Panc1 (cell line): ENCODE data around the gene KCNIP4. TPM values are rescaled to one million over a fixed set of nuclear protein-coding genes. Genes with fewer than 3 reads are reported as not detected.

ENCODE experiments used
- ATAC-seq: fragments of 200-7000 bp; cut with Tn5 transposase; 2 replicates; pipeline ENCODE4 v1.9.1; 2020; ENCODE audit warnings: mild to moderate bottlenecking, moderate library complexity
- BruUV-seq: library from RNA; stranded (reverse); fragments of 400-500 nt; replicated peaks from 2 replicates; lab custom pipeline; 2021; lab: Mats Ljungman, UMichigan
- CTCF ChIA-PET: fragments of 300-600 bp; sonication (Branson Sonifier 250); formaldehyde crosslinking; loops from one replicate; lab custom pipeline; 2022; ENCODE audit warnings: antibody characterized with exemption; lab: Charles Lee
- POLR2A ChIA-PET: fragments of 300-600 bp; sonication (Branson Sonifier 250); formaldehyde crosslinking; loops from one replicate; lab custom pipeline; 2022; ENCODE audit warnings: antibody characterized with exemption; lab: Charles Lee
- DNase-seq: peaks from one replicate; pipeline ENCODE4 v3.0.0-alpha.2; 2010; ENCODE audit warnings: low read depth, low spot score
- H3K27ac ChIP-seq: 2 replicates; pipeline ENCODE4 v1.5.1; 2011; ENCODE audit warnings: mild to moderate bottlenecking, low read length, inconsistent platforms
- H3K27me3 ChIP-seq: fragments of 200-500 bp; sonication (Bioruptor generic); 2 replicates; pipeline ENCODE4 v1.6.0; 2014; ENCODE audit warnings: low read length, inconsistent platforms; ENCODE audit not compliant: control insufficient read depth, insufficient read depth
- H3K36me3 ChIP-seq: fragments of 200-500 bp; sonication (Bioruptor generic); 2 replicates; pipeline ENCODE4 v1.5.1; 2014; ENCODE audit warnings: inconsistent platforms, mild to moderate bottlenecking, low read length, moderate library complexity; ENCODE audit not compliant: control insufficient read depth, insufficient read depth
- H3K4me1 ChIP-seq: 2 replicates; pipeline ENCODE4 v1.5.1; 2011; ENCODE audit warnings: inconsistent platforms, mild to moderate bottlenecking, low read length, moderate library complexity; ENCODE audit not compliant: control insufficient read depth, insufficient read depth
- H3K4me3 ChIP-seq, 2 experiments: 2 replicates each; pipeline ENCODE4 v1.5.1; 2011 to 2012; ENCODE audit warnings: low read depth in 2 of 2, low read length in 2 of 2, mild to moderate bottlenecking in 2 of 2, inconsistent platforms in 1 of 2, moderate library complexity in 1 of 2
- H3K9me3 ChIP-seq: fragments of 200-500 bp; sonication (Bioruptor generic); 2 replicates; pipeline ENCODE4 v1.5.1; 2014; ENCODE audit warnings: low read depth, mild to moderate bottlenecking, inconsistent platforms, low read length, moderate library complexity; ENCODE audit not compliant: control insufficient read depth, insufficient read depth
- CTCF ChIP-seq: fragments of 450-650 bp; IDR thresholded peaks from 2 replicates; pipeline ENCODE4 v1.5.1; 2017; ENCODE audit warnings: mild to moderate bottlenecking
- POLR2AphosphoS5 ChIP-seq: IDR thresholded peaks from 2 replicates; pipeline ENCODE4 v1.6.1; 2012; ENCODE audit warnings: mild to moderate bottlenecking, low read depth, low read length, moderate library complexity
- SIN3A ChIP-seq: IDR thresholded peaks from 2 replicates; pipeline ENCODE4 v1.6.1; 2012; ENCODE audit warnings: low read depth, mild to moderate bottlenecking, low read length, moderate library complexity, borderline replicate concordance; ENCODE audit not compliant: insufficient read depth
- TCF7L2 ChIP-seq: IDR thresholded peaks from 2 replicates; pipeline ENCODE4 v1.6.1; 2011; ENCODE audit warnings: mild to moderate bottlenecking, low read depth, low read length, inconsistent platforms
- in situ Hi-C: cut with HindIII; loops from 2 replicates; pipeline ENCODE4 v1.10.0; 2016; ENCODE audit warnings: low sequenced_read_pairs, low pct_unique_long_range_greater_than_20kb
- intact Hi-C: fragments of 100-400 bp; cut with micrococcal nuclease; formaldehyde crosslinking; loops from one replicate; pipeline ENCODE4 v1.10.0; 2022; ENCODE audit not compliant: unreplicated experiment
- total RNA-seq: library from RNA; stranded (reverse); gene quantifications from one replicate; pipeline ENCODE4 v1.2.1, GENCODE V29; 2021; ENCODE audit not compliant: unreplicated experiment
- TF ChIP-seq, protein P1 (sequence below), 2 experiments: IDR thresholded peaks; 2 replicates each; pipeline ENCODE4 v1.6.1; 2011 to 2012; ENCODE audit warnings: low read depth in 2 of 2, control low read depth in 1 of 2, low read length in 1 of 2, mild to moderate bottlenecking in 1 of 2, moderate library complexity in 1 of 2; ENCODE audit not compliant: insufficient read depth in 1 of 2

KCNIP4 gene
- total RNA-seq, 1 experiment from 2014 or later, result not detected

DNA sequence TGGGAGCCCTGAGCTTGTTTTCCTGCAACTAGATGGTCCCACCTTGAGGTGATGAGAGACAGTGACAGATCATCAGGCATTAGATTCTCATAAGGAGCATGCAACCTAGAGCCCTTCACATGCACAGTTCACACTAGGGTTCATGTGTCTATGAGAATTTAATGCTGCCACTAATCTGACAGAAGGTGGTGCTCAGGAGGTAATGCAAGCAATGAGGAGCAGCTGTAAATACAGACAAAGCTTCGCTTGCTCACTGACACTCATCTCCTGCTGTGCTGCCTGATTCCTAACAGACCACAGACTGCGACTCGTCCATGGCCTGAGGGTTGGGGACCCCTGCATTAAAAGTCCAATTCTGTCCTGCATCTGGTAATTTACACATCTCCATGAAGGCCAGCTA, 141.6 kb downstream of the KCNIP4 start:
- H3K9me3 ChIP-seq, result no peaks in the 10 kb centered on the region
- no TSS peak for BruUV-seq
- ATAC-seq (no peak), DNase-seq (no peak)
- H3K27me3 ChIP-seq, result no peaks in the 10 kb centered on the region
- H3K4me3 ChIP-seq, result no peak overlapping the region
- no peak overlapping the region for H3K27ac ChIP-seq
- H3K36me3 ChIP-seq, result no peaks in the 10 kb centered on the region
- in situ Hi-C loops (no loop called here), intact Hi-C loops (no loop called here)
- no peak for TF ChIP-seq CTCF
- no peak for TF ChIP-seq TCF7L2
- no peak for TF ChIP-seq POLR2AphosphoS5
- TF ChIP-seq, protein P1, sequence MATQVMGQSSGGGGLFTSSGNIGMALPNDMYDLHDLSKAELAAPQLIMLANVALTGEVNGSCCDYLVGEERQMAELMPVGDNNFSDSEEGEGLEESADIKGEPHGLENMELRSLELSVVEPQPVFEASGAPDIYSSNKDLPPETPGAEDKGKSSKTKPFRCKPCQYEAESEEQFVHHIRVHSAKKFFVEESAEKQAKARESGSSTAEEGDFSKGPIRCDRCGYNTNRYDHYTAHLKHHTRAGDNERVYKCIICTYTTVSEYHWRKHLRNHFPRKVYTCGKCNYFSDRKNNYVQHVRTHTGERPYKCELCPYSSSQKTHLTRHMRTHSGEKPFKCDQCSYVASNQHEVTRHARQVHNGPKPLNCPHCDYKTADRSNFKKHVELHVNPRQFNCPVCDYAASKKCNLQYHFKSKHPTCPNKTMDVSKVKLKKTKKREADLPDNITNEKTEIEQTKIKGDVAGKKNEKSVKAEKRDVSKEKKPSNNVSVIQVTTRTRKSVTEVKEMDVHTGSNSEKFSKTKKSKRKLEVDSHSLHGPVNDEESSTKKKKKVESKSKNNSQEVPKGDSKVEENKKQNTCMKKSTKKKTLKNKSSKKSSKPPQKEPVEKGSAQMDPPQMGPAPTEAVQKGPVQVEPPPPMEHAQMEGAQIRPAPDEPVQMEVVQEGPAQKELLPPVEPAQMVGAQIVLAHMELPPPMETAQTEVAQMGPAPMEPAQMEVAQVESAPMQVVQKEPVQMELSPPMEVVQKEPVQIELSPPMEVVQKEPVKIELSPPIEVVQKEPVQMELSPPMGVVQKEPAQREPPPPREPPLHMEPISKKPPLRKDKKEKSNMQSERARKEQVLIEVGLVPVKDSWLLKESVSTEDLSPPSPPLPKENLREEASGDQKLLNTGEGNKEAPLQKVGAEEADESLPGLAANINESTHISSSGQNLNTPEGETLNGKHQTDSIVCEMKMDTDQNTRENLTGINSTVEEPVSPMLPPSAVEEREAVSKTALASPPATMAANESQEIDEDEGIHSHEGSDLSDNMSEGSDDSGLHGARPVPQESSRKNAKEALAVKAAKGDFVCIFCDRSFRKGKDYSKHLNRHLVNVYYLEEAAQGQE (IDR thresholded peaks at IDR 0.05; ENCODE audit: insufficient read depth in 1 of 2, low read depth in 2 of 2, low read length in 1 of 2), result no peak
- TF ChIP-seq SIN3A, result no peak
- CTCF ChIA-PET, result no interaction called here
- POLR2A ChIA-PET, result no interaction called here
- H3K4me1 ChIP-seq, result no peaks in the 10 kb centered on the region

- DNase-seq, result no peak
- TF ChIP-seq CTCF, result no peak
- TF ChIP-seq SIN3A, result no peak
- no peak for TF ChIP-seq TCF7L2
- no peaks in the 10 kb centered on the region for H3K27me3 ChIP-seq
- ChIA-PET CTCF (no interaction called here), POLR2A (no interaction called here)
- H3K4me1 ChIP-seq, result no peaks in the 10 kb centered on the region
- BruUV-seq, result no TSS peak
- H3K9me3 ChIP-seq, result no peaks in the 10 kb centered on the region
- no peaks in the 10 kb centered on the region for H3K36me3 ChIP-seq
- H3K4me3 ChIP-seq, result no peak overlapping the region
- no peak; the same call in 1 of the 2 replicates for ATAC-seq
- intact Hi-C loops, result no loop called here
- H3K27ac ChIP-seq, result no peak overlapping the region
- in situ Hi-C loops, result no loop called here
These were observed 146.2 kb downstream of the KCNIP4 start for GRCh38 chr4:21802406-21802805.
